Measurements from ENCODE around the gene ABCG8.

ABCG8 gene

DNA sequence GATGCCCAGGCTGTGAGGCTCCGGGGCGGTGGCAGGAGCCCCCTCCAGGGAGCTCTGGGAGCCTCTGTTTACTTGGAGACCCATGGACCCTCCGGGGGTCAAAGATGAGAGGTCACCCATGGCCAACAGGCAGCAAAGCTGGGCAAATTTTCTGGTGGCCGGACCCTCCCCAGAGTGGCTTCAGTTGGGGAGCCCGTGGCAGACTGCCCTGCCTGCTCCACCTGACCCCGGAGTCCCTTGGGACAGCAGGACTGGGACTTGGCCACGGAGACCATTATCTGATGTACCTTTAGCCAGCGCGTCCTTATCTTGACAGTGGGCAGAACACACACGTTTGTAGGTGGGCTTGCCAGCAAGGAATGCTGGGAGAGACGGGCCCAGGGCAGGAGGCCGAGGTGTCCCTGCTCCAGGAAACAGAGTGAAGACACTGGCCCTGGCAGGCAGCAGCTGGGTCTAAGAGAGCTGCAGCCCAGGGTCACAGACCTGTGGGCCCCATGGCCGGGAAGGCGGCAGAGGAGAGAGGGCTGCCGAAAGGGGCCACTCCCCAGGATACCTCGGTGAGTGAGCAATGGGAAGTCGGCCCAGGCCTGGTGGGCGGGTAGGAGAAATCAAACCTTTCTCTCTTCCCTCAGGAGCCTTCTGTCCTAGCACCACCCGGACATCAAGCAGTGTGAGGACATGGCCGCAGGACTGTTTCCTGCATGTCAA is at the start of gene ABCG8, which contains the start of gene ABCG5:
TSS of gene ABCG8 (plus strand) at position 412 of the 708 bp plus-strand sequence. CDS start at position 495, 83 bp downstream.
TSS of gene ABCG5 (minus strand) at position 280 of the 708 bp plus-strand sequence. CDS start at position 120, 160 bp downstream.
- DNase-seq: no peak

DNA sequence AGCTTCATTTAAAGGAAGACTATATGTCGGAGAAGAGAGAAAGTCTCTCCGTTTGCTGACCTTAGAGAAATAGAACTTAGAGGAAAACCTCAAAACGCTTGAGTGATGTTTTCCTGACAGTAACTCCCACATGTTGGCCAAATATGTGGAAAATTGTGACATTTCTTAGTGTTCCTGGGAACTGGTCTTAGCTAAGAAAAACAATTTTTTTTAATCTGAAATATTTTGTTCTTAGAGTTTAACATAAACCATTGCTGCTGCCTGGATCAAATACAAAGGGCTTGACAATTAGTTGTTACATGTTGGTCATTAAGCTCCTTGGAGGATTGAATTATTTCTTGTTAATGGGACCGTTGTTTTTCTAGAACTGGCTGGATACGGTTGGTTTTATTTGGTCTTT is 48.6 kb upstream of the ABCG8 start:
- no peak for DNase-seq

DNA sequence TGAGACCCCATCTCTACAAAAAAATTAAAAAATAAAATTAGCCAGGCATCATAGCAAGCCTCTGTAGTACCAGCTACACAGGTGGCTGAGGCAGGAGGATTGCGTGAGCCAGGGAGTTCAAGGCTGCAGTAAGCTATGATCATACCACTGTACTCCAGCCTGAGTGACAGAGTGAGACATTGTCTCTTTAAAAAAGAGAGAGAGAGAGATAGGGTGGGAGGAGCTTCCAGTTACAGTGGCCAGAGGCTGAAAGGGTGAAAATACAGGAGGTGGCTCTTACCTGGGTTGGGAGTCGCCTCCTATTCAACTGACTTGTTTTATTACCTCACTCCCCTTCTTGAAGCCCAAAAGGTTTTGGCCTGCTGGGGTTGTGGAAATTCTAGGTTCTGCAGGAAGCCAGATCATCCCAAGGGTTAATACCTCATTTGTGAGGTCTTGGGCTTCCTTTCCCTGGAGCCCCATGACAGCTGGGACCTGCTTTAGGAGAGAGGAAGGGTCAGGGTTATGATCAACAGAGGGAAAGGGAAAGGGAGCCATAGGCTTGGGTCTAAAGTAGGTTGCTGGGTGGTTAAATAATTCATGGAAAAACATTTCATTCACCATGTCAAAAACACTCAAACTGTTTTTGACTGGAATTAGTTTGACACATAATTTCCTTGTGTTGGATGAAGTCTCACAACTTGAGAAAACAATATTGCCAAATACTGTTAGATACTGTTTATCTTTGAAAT is 47.6 kb upstream of the ABCG8 start:
- no peak for DNase-seq

DNA sequence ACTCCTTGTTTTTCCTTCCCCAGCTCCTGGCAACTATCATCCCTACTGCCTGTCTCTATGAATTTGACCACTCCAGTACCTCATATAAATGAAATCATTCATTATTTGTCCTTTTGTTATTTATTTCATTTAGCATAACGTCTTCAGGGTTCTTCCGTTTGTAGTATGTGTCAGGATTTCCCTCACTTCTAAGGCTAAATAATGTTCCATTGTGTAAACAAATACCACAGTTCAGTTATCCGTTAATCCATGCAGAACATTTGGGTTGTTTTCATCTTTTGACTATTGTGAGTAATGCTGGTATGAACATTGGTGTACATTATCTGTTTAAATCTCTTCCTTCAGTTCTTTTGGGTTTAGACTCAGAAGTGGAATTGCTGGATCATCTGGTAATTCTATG is 46.1 kb upstream of the ABCG8 start:
- no peak for DNase-seq

DNA sequence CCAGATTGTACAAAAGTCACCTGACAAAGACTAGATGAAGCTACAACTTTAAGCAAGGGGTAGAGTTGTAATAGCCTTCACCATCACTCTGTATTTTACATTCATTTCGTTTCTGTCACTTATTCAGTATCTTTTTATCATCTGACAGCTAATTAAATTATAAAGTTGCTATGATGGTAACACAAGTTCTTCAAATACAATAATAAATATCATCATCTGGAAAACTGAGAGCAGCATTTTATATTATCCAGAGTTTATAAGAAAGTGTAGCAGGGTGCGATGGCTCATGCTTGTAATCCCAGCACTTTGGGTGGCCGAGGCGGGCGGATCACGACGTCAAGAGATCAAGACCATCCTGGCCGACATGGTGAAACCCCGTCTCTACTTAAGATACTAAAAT is 43.8 kb upstream of the ABCG8 start:
- DNase-seq: no peak

DNA sequence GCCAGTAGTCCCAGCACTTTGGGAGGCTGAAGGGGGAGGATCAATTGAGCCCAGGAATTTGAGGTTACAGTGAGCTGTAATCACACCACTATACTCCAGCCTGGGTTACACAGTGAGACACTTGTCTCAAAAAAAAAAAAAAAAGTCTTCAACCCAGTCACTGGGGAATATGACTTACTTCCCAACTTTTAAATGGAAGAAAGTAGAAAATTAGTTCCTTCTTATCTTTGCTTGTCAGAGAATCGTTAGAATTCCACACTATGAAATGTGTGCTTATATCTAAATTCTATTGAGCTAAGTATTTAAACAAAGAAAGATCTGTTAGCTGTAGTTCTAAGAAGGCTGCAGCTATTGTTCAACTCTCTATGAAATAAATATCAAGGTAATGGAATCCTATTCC is 42.6 kb upstream of the ABCG8 start:
- no peak for DNase-seq

DNA sequence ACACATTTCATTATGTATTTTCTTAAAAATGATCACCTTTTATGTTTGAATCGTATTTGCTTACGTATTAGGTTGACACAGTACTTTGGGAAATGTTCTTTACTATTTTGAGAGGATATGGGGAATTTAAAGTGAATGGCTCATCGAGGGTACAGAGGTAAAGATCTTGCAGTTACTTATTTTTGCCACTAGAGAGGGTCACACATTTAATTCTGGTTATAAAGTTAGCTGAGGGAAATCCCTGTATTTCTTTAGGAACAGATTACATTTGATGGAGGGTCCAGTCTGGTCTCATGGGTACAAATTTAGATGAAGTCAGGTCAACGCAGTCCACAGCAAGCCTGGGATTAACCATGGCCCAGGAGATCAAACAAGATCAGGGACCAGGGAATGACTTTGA is 40.5 kb upstream of the ABCG8 start:
- no peak for DNase-seq

DNA sequence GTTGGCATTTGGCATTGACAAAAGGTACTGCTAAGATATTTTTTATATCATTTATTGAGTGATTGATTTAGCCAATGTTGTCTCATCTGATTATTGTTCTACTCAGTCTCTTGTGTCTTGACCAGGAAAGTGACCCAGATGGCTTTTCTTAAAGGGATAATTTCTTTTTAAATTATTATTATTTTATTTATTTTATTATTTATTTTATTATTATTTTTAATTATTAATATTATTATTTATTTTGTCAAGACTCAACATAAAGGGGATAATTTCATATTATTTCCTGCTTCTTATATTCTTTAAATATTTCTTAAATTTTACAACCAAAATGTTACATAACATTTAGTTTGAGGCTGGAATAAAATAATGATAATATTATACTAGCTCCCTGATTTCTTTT is 37.9 kb upstream of the ABCG8 start:
- DNase-seq: no peak

DNA sequence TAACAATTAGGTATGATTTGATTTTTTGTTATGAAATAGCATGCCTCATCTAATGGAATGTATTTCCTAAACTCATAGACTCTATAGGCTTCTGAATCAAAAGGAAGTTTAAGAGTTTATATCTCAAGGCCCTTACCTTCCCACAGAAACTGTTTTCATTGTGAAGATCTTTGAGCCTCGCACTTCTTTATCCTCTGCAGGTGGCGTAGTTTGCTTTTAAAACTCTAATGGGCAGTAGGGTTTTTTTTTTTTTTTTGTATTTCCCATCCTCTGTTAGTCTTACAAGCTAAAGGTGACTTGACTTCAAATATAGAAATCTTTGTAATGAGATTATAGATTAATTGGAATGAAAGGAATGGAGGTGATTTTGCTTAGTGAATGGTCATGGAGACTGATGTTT is 36.6 kb upstream of the ABCG8 start:
- no peak for DNase-seq

DNA sequence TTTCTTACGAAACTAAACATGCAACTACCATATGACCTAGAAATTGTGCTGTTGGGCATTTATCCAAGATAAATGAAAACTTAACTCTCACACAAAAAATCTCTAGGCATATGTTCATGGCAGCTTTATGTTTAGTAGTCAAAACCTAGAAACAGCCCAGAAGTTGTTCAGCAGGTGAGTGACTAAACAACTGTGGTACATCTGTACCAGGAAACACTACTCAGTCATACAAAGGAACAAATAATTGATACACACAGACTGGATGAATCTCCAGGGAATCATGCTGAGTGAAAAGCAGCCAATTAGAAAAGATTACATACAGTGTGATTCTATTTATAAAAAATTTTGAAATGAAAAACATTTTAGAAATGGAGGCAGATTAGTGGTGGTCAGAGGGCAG is 35.7 kb upstream of the ABCG8 start:
- no peak for DNase-seq

DNA sequence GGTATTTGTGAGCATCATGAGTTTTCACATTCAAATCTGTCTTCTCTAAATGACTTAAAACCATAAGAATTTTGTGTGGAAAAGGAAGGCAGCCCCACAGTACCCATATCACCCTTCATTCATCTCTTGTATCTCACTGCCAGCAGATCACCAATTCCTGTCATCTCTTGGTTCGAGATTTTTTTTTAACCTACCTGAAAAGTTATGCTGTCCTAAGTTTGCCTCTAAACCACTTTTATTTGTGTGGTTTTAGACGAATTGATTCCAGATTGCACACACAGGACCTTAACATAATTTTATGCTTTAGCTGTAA is 32.1 kb upstream of the ABCG8 start:
- DNase-seq: no peak

DNA sequence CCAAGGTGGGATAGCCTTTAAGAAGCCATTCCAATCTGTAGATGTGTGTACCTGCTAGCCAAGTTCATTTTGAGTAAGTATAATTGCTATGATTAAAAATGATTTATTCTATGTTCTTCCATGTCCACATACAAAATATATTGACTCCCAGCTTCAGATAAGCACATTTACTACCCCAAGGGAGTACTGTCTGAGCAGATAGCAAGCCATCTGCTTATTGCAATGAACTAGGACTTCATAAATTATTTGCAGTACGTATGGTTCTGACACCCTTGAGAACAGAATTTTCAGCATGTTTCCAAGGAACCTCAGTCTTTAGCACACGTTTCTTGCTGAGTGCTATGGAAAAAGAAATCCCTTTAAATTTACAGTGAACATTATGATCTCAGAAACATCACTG is 28.3 kb upstream of the ABCG8 start:
- no peak for DNase-seq

DNA sequence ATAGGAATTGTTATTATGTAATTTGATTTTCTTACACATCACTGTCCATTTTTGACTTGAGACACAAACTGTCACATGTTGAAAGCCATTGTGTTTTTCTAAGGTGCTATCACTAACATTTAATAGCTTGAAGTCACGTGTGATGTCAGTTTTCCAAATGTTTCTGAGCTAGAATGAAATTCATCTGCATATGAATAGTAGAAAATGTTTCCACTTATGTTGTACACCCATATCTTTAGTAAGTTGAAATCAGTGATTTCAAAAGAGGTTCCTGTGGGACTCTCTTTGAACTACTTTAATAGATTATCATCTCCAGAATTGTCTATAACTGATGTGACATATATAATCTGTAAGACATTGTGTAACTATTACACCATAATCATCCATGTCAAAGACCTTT is 27.9 kb upstream of the ABCG8 start:
- no peak for DNase-seq

DNA sequence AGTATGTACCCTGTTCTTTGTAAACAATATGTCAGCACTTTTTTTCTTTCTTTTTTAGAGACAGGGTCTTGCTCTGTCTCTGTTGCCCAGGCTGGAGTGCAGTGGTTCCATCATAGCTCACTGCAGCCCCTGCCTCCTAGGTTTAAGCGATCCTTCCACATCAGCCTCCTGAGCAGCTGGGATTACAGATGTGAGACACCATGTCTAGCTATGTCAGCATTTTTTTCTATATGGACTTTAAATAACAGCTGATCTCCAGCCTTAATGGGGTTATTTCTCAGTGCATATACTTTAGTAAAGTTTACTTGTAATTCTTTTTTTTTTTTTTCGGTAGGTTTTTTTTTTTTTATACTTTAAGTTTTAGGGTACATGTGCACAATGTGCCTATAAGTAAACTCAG is 26.8 kb upstream of the ABCG8 start:
- DNase-seq: no peak

DNA sequence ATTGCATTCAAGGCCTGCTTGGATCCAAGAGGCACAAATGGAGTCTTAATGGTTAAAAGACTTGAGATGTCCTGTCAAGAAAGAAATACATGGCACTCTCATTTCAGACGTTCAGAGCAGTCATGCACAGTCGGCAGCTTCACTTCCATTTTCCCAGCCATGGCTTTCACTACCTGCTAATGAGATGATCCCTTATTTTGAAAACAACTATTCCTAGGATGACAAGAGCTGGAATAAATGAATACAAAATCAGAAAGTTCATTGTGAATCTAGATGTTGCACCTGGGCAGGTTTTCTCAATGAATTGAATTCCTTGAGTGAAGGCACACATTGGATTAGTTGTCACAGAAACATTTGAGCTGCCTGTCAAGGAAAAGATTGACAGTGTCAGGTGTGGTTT is 25.8 kb upstream of the ABCG8 start:
- no peak for DNase-seq

DNA sequence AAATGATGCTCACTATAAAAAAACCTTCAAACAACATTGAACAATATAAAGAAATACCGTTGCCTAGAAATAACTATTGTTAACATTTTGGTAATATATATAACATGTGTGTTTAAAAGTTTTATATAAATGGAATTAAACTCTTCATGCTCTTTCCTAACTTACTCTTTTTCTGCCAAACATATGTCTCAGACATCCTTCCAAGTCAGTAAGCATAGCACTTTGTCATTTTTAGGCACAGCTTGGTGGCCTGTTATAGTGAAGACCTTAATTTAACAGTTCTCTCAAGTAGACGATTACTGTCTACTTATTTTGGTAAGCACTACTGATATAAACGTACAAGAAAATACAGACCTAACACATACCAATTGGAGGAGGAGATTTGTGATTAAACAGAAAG is 24.1 kb upstream of the ABCG8 start:
- no peak for DNase-seq

DNA sequence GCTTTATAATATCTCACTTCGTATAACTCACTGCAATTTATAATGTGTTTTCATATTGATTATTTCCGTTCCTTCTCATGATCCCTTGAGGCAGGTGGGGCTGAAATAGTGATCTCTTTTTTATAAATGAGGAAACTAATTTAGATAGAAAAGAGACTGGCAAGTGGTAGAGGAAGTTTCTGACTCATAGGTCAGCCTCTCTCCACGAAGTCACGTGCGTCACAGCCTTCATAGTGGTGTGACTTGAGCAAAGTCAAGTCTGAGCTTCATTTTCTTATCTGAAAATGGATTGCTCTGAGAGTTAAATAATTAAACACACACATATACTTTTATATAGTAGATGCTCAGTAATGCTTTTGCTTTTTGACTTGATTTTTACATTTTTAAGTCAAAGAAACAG is 20.0 kb upstream of the ABCG8 start:
- DNase-seq: no peak

DNA sequence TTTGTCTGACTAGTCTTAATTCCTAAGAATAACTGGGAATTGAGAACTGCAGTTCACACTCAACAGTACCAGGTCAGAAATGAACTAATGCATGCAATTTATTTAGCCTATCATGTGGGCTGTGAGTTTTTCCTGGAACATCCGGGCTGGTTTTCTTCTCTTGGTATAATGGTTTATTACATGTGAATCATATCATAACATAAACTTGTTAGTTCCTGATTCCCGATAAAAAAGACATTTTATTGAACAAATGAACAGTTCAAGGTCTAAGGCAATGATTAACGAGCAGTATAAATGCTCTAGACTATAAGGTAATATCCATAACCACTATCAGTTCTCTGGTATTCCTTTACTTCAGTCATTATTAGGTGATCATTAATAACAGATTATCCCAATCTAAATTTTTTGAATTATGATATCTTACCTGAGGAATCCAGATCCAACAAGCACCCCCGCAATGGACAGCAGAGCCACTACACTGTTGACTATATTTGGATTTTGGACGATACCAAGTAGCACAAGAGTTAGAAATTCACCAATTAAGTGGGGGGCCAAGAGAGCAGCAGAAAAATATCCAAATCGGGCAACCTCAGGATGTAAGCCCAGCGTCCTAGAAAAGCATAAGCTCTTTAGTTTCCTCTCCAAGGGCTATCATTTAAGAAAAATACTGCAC is 19.1 kb upstream of the ABCG8 start:
- DNase-seq: no peak

DNA sequence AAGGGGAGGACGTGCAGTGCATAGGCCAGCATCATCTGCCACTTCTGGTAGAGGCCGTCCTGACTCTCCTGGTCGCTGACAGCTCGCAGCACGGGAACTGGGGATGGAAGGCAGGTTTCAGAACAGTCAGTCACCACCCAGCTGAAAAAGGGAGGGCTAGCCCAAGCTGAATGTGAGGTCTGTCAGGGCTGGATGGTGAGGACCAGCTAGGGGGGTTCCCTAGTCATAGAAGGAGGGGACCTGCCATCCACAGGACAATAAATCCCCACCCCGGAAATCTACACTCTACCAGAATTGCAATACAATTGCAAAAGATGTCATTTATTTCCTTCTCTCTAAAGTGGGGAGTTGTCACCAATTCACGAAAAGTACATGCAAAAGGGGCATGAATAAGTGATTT is 15.9 kb upstream of the ABCG8 start:
- no peak for DNase-seq

DNA sequence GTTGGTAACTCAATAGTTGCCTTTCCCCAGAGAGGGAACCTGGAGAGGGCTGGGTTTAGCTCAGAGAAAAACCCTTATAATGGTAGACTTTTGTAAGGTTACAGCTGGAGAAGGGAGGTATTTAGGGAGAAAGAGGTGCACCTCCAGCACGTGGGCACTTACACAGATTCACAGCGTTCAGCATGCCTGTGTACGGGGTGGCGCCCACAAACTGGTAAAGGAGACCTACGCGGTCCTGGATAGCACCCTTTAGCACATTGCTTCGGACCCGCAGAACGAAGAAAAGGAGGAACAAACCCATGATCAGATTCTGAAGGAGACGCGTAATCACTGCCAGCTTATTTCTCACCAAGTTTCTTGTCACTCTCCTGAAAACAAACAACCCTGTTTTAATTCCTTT is 15.0 kb upstream of the ABCG8 start:
- DNase-seq: no peak

DNA sequence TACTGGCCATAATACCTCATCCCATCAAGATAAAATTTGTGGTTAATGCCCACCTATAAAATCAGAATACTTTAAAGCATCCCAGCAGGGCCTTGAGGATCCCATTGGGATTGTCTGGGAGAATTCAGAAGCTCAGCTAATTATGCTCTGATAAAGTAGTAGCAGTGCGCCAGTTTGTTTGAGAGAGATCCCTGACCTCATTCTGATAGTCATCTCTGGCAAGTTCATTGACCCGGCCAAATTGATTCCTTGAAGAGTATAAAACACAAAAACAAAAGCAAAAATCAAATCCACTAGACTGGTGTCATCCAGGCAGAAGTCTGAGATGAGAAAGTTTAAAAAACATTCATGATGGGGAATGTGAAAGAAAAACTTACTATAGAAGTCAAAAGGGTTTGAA is 14.3 kb upstream of the ABCG8 start:
- DNase-seq: no peak

DNA sequence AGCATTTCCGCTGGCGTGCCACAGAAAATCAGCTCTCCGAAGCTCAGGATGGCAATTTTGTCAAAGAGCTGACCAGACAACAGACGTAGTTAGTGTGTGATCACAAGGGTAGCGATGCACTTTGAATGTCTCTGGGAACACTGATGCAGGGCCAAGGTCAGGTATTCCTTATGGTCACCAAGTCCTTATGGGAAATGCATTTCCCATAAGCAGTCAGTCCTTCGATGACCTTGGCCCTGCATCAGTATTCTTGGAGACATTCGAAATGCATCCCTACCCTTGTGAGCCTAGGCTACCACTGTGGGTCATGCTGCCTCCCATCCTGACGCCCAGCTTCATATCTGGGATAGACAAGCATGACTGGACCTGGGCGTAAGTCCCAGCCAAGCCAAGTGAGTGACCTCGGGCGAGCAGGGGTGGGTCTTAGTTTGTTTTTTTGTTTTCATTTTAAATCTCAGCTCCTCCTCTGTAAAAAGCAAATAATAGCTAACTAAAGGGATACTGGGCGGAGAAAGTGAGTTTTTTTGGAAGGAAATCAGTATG is 13.7 kb upstream of the ABCG8 start:
- no peak for DNase-seq

DNA sequence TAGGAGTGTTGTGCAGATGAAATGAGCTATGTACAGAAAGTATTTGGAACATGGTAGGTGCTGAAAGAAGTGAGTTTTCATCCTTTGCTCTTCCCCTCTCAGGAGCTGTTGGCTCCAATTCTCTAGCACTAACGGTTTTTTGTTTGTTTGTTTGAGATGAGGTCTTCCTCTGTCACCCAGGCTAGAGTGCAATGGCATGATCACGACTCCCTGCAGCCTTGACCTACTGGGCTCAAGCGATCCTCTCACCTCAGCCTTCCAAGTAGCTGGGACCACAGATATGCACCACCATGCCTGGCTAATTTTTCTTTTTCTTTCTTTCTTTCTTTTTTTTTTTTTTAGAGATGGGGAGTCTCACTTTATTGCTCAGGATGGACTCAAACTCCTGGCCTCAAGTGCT is 12.9 kb upstream of the ABCG8 start:
- no peak for DNase-seq
